GM21723 (cell line): ENCODE data around the gene SGO1.
"Not testable (repeated sequence)": the region's sequence is repeated elsewhere in the genome, so short reads cannot be mapped to it uniquely, and the experiment has no call there.

ENCODE experiments used
- ATAC-seq: cut with Tn5 transposase; IDR thresholded peaks from one replicate; pipeline ENCODE4 v1.9.1; 2021; ENCODE audit warnings: mild to moderate bottlenecking, moderate library complexity; ENCODE audit not compliant: unreplicated experiment

SGO1 gene

GRCh38 chr3:20185679-20186599 lies at the start of gene SGO1:
TSS of gene SGO1 (minus strand) at chr3:20186206. CDS start at chr3:20184027, 2,179 bp downstream.
- ATAC-seq: peak; percentile 95

DNA sequence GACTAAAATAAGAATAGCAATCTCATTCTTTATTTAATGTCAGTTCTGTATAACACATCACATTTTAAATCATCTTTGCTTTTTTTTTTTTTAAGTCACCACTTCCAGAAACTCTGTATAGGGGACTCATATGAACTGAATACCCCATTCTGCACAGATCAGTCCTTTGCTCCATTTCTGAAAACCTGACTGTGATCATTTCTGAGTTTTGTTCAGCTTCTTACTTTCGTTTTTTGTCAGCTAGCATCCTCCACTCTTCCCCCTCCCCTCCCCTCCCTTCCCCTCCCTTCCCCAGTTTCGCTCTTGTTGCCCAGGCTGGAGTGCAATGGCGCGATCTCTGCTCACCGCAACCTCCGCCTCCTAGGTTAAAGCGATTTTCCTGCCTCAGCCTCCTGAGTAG lies 49.8 kb upstream of the SGO1 start:
- ATAC-seq: no peak

- no peak for ATAC-seq
These were observed 47.1 kb upstream of the SGO1 start for GRCh38 chr3:20232906-20233780.

GRCh38 chr3:20230954-20231353 lies 44.9 kb upstream of the SGO1 start:
- ATAC-seq: no peak

GRCh38 chr3:20225769-20226168 lies 39.8 kb upstream of the SGO1 start:
- ATAC-seq: no peak

- ATAC-seq: no peak
These were observed 36.3 kb upstream of the SGO1 start for GRCh38 chr3:20222274-20222673.

DNA sequence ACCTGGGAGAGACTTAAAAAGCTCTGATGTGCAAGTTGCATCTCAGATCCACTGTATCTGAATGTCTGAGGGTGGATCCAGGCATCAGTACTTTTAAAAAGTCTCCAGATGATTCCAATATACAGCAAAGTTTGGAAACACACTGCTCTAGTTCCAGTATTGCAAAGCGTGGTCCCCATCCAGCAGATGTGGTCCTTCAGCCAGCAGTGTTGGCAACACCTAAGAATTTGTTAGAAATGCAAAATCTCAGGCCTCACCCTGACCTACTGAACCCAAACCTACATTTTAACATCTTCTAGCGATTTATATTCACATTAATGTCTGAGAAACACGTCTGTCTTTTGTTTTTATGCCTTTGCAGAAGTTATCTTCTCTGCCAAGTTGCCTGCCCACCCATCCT lies 32.2 kb upstream of the SGO1 start:
- ATAC-seq: no peak

DNA sequence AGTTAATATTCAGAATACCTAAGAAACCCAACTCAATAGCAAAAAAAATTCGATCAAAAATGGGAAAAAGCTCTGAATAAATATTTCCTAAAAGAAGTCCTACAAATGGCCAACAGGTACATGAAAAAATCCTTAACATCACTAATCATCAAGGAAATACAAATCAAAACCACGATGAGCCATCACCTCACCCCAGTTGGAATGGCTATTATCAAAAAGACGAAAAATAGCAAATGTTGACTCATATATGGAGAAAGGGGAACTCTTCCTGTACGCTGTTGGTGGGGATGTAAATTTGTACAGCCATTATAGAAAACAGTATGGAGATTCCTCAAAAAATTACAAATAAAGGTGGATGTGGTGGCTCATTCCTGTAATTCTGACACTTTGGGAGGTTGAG lies 29.6 kb upstream of the SGO1 start:
- no peak for ATAC-seq

DNA sequence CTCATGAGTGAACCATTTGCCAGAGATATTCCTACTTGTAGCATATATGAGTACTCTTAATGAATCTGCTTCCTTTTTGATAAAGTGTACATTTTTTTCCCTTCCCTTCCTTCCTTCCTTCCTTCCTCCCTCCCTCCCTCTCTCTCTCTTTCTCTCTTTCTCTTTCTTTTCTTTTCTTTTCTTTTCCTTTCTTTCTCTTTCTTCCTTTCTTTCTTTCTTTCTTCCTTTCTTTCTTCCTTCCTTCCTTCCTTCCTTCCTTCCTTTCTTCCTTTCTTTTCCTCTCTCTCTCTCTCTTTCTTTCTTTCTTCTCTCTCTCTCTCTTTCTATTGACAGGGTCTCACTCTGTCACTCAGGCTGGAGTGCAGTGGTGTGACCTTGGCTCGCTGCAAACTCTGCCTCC lies 27.5 kb upstream of the SGO1 start:
- ATAC-seq: not testable (repeated sequence)

GRCh38 chr3:20207945-20208344 lies 21.9 kb upstream of the SGO1 start:
- not testable (repeated sequence) for ATAC-seq

DNA sequence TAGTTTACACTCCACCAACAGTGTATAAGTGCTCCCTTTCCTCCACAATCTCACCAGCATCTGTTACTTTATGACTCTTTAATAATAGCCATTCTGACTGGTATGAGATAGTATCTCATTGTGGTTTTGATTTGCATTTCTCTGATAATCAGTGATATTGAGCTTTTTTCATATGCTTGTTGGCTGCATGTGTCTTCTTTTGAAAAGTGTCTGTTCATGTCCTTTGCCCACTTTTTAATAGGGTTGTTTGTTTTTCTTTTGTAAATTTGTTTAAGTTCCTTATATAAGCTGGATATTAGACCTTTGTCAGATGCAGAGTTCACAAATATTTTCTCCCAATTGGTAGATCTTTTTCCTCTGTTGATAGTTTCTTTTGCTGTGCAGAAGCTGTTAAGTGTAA lies 19.9 kb upstream of the SGO1 start:
- not testable (repeated sequence) for ATAC-seq

DNA sequence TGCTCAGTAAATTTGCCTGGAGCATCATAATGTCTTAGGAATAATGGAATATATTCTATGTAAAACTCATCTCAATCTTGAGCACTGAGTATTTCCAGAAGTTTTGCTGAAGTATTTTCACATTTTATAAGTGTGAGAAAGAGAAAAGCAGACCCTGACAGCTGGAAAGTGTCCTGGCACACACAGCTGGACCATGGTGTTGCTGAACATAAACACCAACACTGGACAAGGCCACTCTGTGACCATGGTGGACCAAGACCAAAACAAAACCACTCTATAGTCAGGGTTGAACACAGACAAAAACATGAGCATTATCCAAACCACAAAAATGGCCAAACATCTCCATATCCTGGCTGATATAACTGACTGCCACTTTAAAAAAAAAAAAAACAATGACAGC lies 15.1 kb upstream of the SGO1 start:
- ATAC-seq: no peak

DNA sequence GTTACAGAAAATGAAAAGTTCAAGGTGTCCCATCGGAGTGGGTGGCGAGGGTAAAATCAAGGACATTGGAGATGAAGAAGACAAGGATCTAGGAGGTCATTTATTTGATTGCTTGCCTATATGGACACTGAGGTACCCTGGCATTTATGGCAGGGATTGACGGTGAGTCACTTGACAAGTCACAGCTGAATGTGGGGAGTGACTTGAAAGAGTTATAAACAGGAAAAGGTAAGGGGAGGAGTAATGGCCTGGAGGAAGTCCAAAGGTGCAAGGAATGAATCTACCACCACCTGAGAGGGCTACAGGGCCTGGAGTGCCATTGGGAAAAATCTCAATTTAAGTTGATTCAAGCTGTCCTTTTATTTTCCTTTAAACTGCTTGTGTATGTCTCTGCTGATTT lies 11.8 kb upstream of the SGO1 start:
- ATAC-seq: no peak

DNA sequence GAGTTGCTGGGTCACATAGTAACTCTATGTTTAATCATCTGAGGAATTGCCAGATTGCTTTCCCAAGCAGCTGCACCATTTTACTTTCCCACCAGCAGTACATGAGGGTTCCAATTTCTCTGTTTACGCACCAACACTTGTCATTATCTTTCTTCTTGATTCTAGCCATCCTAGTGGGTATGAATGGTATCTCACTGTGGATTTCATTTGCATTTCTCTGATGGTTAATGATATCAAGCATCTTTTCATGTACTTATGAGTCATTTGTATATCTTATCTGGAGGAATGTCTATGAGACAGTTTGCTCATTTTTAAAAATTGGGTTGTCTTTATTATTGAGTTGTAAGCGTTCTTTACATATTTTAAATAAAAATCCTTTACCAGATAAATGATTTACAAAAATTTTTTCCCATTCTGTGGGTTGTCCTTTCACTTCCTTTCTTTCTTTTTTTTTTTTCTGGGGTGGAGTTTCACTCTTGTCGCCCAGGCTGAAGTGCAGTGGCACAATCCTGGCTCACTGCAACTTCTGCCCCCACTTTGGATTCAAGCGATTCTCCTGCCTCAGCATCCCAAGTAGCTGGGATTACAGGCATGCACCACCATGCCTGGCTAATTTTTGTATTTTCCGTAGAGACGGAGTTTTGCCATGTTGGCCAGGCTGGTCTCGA lies 8.9 kb upstream of the SGO1 start:
- no peak for ATAC-seq

DNA sequence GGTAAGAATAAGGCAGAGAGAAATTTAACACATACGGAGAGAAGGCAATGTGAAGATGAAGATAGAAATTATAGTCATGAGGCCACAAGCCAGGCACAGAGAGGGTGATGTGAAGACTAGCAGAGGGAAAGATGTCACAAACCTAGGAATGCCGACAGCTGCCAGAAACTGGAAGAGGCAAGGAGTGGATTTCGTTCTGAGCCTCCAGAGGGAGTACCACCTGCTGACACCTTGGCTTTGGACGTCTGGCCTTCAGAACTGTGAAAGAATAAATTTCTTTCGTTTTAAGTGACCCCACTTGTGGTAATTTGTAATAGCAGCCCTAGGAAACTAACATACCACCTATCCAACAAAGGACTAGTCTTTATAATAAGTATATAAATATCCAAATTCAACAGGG lies 5.0 kb upstream of the SGO1 start:
- no peak for ATAC-seq

DNA sequence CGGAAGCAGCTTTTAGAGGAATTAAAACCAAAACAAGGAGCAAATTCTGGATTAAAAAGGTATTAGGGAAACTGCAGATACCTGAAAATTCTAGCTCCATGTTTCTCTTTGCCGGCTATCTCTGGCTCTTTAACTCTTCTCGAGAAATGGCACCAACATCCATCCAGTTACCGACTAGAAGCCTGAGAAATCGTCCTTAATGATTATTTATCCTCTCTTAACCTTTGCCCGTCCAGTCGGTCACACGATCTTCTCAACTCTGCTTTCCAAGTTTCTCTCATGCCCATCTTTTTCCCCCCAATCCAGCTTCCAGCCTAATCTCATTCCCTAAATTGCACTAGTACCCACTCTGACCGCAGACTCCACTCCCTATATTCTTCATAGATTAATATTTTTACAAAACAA lies 596 bp upstream of the SGO1 start:
- ATAC-seq: peak; percentile 8

DNA sequence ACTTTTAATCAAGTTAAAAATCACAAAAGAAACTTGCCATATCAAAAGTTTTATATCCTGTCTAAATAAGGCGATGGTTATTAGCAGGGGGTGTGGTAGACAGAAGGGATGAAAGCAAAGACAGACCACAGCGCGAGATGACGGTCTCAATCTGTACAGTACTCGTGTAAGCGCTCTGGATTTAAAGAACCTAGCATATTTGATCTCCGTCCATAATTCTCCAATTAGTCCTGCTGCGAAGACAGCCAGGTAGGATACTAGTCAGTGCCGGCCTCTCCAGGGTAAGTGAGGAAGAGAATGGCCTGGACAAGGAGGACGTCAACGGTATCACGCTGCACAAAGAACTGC lies 701 bp downstream of the SGO1 start:
- ATAC-seq: peak; percentile 17

GRCh38 chr3:20182206-20182605 lies 3.8 kb downstream of the SGO1 start:
- no peak for ATAC-seq

DNA sequence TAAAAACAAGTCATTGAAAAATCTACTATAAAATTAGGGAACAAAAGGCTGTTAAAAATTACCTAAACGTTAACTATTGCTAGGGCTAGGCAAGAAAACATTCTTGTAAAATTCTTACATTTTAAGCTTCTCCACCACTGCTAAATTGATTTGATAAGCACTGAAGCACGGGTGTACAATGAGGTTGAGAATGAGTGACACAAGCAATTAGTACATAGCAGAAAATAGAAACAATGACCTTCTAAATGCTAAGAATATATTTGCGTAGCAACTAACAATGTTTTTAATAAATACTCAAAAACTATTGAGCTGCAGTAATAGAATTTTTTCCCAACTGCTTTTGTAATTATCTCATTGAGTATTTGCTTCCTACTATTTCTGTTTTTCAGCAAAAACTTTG lies 4.7 kb downstream of the SGO1 start:
- ATAC-seq: no peak

DNA sequence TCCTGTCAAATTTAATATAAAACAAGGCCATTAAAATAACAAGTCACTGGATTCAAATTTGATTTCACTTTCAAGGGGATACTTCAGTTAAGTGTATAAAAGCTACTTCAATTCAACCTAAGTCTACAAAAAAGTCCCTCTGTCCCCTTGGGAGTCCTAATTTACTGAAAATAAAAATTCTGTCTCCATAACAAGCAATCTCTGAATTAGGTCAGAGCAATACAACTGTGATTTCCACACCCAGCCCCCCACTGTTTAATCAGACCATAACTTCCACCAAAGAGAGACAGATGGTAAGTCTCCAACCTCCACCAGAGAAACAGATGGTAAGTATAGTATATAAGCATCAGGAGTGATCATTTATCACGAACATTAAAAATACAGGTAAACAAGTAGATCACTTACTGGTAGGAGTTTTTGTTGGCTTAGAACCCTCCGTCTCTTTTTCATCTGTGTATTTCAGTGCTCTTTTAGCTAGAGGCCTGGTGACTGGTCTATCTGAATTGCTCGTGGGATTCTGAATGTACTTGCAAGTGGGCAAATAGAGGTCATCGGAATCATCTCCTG lies 12.1 kb downstream of the SGO1 start:
- ATAC-seq: no peak

- ATAC-seq: no peak
These were observed 24.3 kb downstream of the SGO1 start for GRCh38 chr3:20161714-20162113.
